Activated CD4-positive, alpha-beta T cell treated with anti-CD3 and anti-CD28 coated beads, Interleukin-2, amount 50 U/mL, for 1 hour (primary cell): ENCODE results near the gene SCNN1B.
"Not testable (repeated sequence)": the region's sequence is repeated elsewhere in the genome, so short reads cannot be mapped to it uniquely, and the experiment has no call there.

Source experiments
- DNase-seq: peaks from one replicate; pipeline ENCODE4 v3.0.0-alpha.2; 2020

SCNN1B gene

GRCh38 chr16:23288726-23289512, 13.2 kb upstream of the SCNN1B start:
- DNase-seq: no peak

- no peak for DNase-seq
Measured at GRCh38 chr16:23290189-23291062, 11.7 kb upstream of the SCNN1B start.

GRCh38 chr16:23293016-23293415, 9.1 kb upstream of the SCNN1B start:
- no peak for DNase-seq

GRCh38 chr16:23294260-23294659, 7.8 kb upstream of the SCNN1B start:
- no peak for DNase-seq

GRCh38 chr16:23296994-23297393, 5.1 kb upstream of the SCNN1B start:
- DNase-seq: no peak

GRCh38 chr16:23298290-23298915, 3.7 kb upstream of the SCNN1B start:
- no peak for DNase-seq

- not testable (repeated sequence) for DNase-seq
Measured at GRCh38 chr16:23299815-23300214, 2.3 kb upstream of the SCNN1B start.

GRCh38 chr16:23301251-23302044, 654 bp upstream of the SCNN1B start:
- DNase-seq: no peak

GRCh38 chr16:23303685-23304084, 1.6 kb downstream of the SCNN1B start:
- DNase-seq: no peak

- DNase-seq: no peak
Measured at GRCh38 chr16:23304620-23305019, 2.5 kb downstream of the SCNN1B start.

GRCh38 chr16:23306199-23307100, 4.3 kb downstream of the SCNN1B start:
- no peak for DNase-seq

GRCh38 chr16:23310217-23310616, 8.1 kb downstream of the SCNN1B start:
- no peak for DNase-seq

GRCh38 chr16:23310744-23311143, 8.6 kb downstream of the SCNN1B start:
- DNase-seq: no peak

- DNase-seq: no peak
Measured at GRCh38 chr16:23316232-23316631, 14.1 kb downstream of the SCNN1B start.

- no peak for DNase-seq
Measured at GRCh38 chr16:23316634-23317265, 14.6 kb downstream of the SCNN1B start.

- DNase-seq: no peak
Measured at GRCh38 chr16:23317266-23317661, 15.2 kb downstream of the SCNN1B start.

GRCh38 chr16:23317751-23318150, 15.6 kb downstream of the SCNN1B start:
- no peak for DNase-seq

GRCh38 chr16:23318639-23319038, 16.5 kb downstream of the SCNN1B start:
- DNase-seq: no peak

GRCh38 chr16:23319861-23320615, 17.9 kb downstream of the SCNN1B start:
- DNase-seq: no peak

- DNase-seq: no peak
Measured at GRCh38 chr16:23320693-23321092, 18.6 kb downstream of the SCNN1B start.
